ENCODE results near the gene RCCD1. TPM values are rescaled to one million over a fixed set of nuclear protein-coding genes. Genes with fewer than 3 reads are reported as not detected.

Gene RCCD1
- total RNA-seq, 1 experiment from 2014 or later: 22.8 TPM

DNA sequence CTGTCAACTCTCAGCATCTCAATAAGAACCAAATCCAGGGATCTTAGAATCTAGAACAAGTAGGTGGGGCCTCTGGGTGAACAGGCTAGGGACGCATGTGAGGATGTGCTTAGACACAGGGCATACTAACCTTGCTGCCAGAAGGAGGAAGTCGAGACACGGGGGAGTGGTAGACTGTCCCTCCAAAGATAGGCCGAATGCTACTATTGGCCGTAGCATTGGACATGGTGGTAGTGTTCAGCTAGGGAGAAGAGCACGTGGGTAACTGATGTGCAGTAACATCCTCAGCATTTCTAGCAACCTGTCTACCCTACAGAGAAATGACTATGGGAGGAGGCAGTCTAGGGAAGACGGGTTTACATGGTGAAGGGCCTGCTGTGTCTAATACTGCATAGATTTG is 15.6 kb downstream of the RCCD1 start:
- H3K36me3 Mint-ChIP-seq (ENCODE audit: insufficient read depth in 1 of 3, low read depth in 3 of 3): peaks cover 47 to 85% (median 82%) of the 10 kb centered on the region in 3 experiments; a peak in 6 of 7 replicates
- H2BK15ac ChIP-seq (ENCODE audit: low read depth, low read length): no peak overlapping the region
- H3K4me1 Mint-ChIP-seq: no peaks in the 10 kb centered on the region

More for the DNA sequence above, 15.6 kb downstream of the RCCD1 start:
- DNase-seq: no peak
- Mint-ChIP-seq H3K9me3 (no peaks in the 10 kb centered on the region), H3K4me3 (no peak overlapping the region), H3K27me3 (ENCODE audit: low read depth) (no peaks in the 10 kb centered on the region), H3K27ac (no peak overlapping the region)
- no peak overlapping the region for H3K14ac ChIP-seq (ENCODE audit: insufficient read depth, low read length)
- H4K5ac ChIP-seq (ENCODE audit: insufficient read length, low read depth, low read length): no peak overlapping the region
- H3K27ac ChIP-seq (ENCODE audit: insufficient read length, low read depth, low read length): no peak overlapping the region
- H4K20me1 ChIP-seq (ENCODE audit: control insufficient read depth, insufficient read depth, insufficient read length): no peaks in the 10 kb centered on the region
- no peaks in the 10 kb centered on the region for H3K27me3 ChIP-seq (ENCODE audit: insufficient read depth, low read length)
- no peak overlapping the region for H2AK5ac ChIP-seq (ENCODE audit: insufficient read length, low read length)
- H3K4me1 ChIP-seq (ENCODE audit: insufficient read depth, low read length): no peaks in the 10 kb centered on the region
- no peak overlapping the region for H3K4me2 ChIP-seq (ENCODE audit: insufficient read depth, insufficient read length, low read length)
- H2BK5ac ChIP-seq (ENCODE audit: insufficient read length, low read length): no peak overlapping the region
- H3T11ph ChIP-seq (ENCODE audit: low read length): no peak overlapping the region
- H2BK20ac ChIP-seq (ENCODE audit: low read depth, low read length, poor library complexity, severe bottlenecking): no peak overlapping the region
- WGBS (ENCODE audit: extremely low coverage, insufficient read length, low lambda C conversion rate): no CpG with 5 or more reads among the region's 7 CpGs
- no peaks in the 10 kb centered on the region for H3K79me2 ChIP-seq (ENCODE audit: insufficient read depth, low read length)
- H4K8ac ChIP-seq (replicated peaks; ENCODE audit: insufficient read length, low read depth, low read length): no peak overlapping the region
- H3K23ac ChIP-seq (ENCODE audit: insufficient read length, low read depth, low read length): no peak overlapping the region
- H3K9ac ChIP-seq (ENCODE audit: extremely low read depth, insufficient read length, low read length): no peak overlapping the region
- no peak overlapping the region for H2BK12ac ChIP-seq (ENCODE audit: insufficient read length, low read depth, low read length)
- H3K23me2 ChIP-seq (ENCODE audit: insufficient read length, low read depth, low read length, poor library complexity, severe bottlenecking): no peaks in the 10 kb centered on the region
- H4K91ac ChIP-seq (ENCODE audit: insufficient read length, low read depth, low read length): no peak overlapping the region
- H3K56ac ChIP-seq (ENCODE audit: insufficient read length, low read depth, low read length): no peak overlapping the region
- TF ChIP-seq, protein P1, sequence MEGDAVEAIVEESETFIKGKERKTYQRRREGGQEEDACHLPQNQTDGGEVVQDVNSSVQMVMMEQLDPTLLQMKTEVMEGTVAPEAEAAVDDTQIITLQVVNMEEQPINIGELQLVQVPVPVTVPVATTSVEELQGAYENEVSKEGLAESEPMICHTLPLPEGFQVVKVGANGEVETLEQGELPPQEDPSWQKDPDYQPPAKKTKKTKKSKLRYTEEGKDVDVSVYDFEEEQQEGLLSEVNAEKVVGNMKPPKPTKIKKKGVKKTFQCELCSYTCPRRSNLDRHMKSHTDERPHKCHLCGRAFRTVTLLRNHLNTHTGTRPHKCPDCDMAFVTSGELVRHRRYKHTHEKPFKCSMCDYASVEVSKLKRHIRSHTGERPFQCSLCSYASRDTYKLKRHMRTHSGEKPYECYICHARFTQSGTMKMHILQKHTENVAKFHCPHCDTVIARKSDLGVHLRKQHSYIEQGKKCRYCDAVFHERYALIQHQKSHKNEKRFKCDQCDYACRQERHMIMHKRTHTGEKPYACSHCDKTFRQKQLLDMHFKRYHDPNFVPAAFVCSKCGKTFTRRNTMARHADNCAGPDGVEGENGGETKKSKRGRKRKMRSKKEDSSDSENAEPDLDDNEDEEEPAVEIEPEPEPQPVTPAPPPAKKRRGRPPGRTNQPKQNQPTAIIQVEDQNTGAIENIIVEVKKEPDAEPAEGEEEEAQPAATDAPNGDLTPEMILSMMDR (conservative IDR thresholded peaks at IDR 0.05): no peak
- H3K4ac ChIP-seq (ENCODE audit: low read depth, low read length): no peak overlapping the region
- H3K79me1 ChIP-seq (ENCODE audit: insufficient read depth, low read depth, low read length, poor library complexity, severe bottlenecking): no peaks in the 10 kb centered on the region
- H3K18ac ChIP-seq (ENCODE audit: insufficient read length, low read depth, low read length): no peak overlapping the region
- H3K9me3 ChIP-seq (ENCODE audit: control insufficient read depth, low read depth, low read length): no peaks in the 10 kb centered on the region
- no peak overlapping the region for H2AFZ ChIP-seq (ENCODE audit: low read length)
- no peak overlapping the region for H2BK120ac ChIP-seq (ENCODE audit: low read depth, low read length, poor library complexity, severe bottlenecking)

Measured in H9 (cell line).